SK-N-SH treated with all-trans-retinoic acid at 6 μM for 48 hours (cell line): ENCODE measurements around the gene EPHA8.

Experiments used
- ATAC-seq: fragments of 200-7000 bp; cut with Tn5 transposase; 3 replicates; pipeline ENCODE4 v1.9.1; 2020; ENCODE audit warnings: mild to moderate bottlenecking, moderate library complexity
- ARNTL ChIP-seq: fragments of 450-650 bp; formaldehyde crosslinking; IDR thresholded peaks from 2 replicates; pipeline ENCODE4 v1.5.0; 2020; ENCODE audit warnings: low read depth, mild to moderate bottlenecking, moderate library complexity, borderline replicate concordance
- BACH2 ChIP-seq: fragments of 250-450 bp; sonication (Bioruptor Pico); IDR thresholded peaks from 2 replicates; pipeline ENCODE4 v1.9.0; 2021; ENCODE audit warnings: mild to moderate bottlenecking, borderline replicate concordance
- CREB5 ChIP-seq: fragments of 250-450 bp; sonication (Bioruptor Pico); IDR thresholded peaks from 2 replicates; pipeline ENCODE4 v1.5.1; 2020; ENCODE audit warnings: low read depth, mild to moderate bottlenecking, moderate library complexity
- CSDC2 ChIP-seq: fragments of 250-450 bp; sonication (Bioruptor Pico); IDR thresholded peaks from 2 replicates; pipeline ENCODE4 v1.5.0; 2020; ENCODE audit warnings: mild to moderate bottlenecking, moderate library complexity
- CSRNP3 ChIP-seq: fragments of 250-450 bp; sonication (Bioruptor Pico); IDR thresholded peaks from 2 replicates; pipeline ENCODE4 v1.5.1; 2021; ENCODE audit warnings: mild to moderate bottlenecking, moderate library complexity
- ESRRG ChIP-seq: fragments of 250-450 bp; sonication (Bioruptor Pico); IDR thresholded peaks from 2 replicates; pipeline ENCODE4 v1.6.1; 2021; ENCODE audit warnings: mild to moderate bottlenecking
- GLIS3 ChIP-seq: fragments of 250-450 bp; sonication (Bioruptor Pico); IDR thresholded peaks from 2 replicates; pipeline ENCODE4 v1.5.0; 2020; ENCODE audit warnings: mild to moderate bottlenecking, moderate library complexity
- ISL1 ChIP-seq: fragments of 250-450 bp; sonication (Bioruptor Pico); IDR thresholded peaks from 2 replicates; pipeline ENCODE4 v2.1.2; 2022; ENCODE audit warnings: mild to moderate bottlenecking, moderate library complexity
- OSR1 ChIP-seq: fragments of 250-450 bp; sonication (Bioruptor Pico); IDR thresholded peaks from 2 replicates; pipeline ENCODE4 v1.8.0; 2022; ENCODE audit warnings: moderate library complexity, mild to moderate bottlenecking, inconsistent platforms
- PATZ1 ChIP-seq: fragments of 250-450 bp; sonication (Bioruptor Pico); IDR thresholded peaks from 2 replicates; pipeline ENCODE4 v1.8.0; 2020; ENCODE audit warnings: mild to moderate bottlenecking, moderate library complexity, borderline replicate concordance
- POU6F1 ChIP-seq: fragments of 250-450 bp; sonication (Bioruptor Pico); IDR thresholded peaks from 2 replicates; pipeline ENCODE4 v1.8.0; 2021; ENCODE audit warnings: low read depth, mild to moderate bottlenecking, moderate library complexity, borderline replicate concordance
- PPARA ChIP-seq: fragments of 250-450 bp; sonication (Bioruptor Pico); IDR thresholded peaks from 2 replicates; pipeline ENCODE4 v1.5.0; 2020; ENCODE audit warnings: mild to moderate bottlenecking, borderline replicate concordance
- RARB ChIP-seq: fragments of 250-450 bp; sonication (Bioruptor Pico); IDR thresholded peaks from 2 replicates; pipeline ENCODE4 v1.8.0; 2021; ENCODE audit warnings: mild to moderate bottlenecking, moderate library complexity
- SNAI2 ChIP-seq: fragments of 250-450 bp; sonication (Bioruptor Pico); IDR thresholded peaks from 2 replicates; pipeline ENCODE4 v1.5.0; 2020; ENCODE audit warnings: mild to moderate bottlenecking, moderate library complexity
- TCF4 ChIP-seq: fragments of 250-450 bp; sonication (Bioruptor Pico); IDR thresholded peaks from 2 replicates; pipeline ENCODE4 v1.8.0; 2021; ENCODE audit warnings: mild to moderate bottlenecking, moderate library complexity, borderline replicate concordance
- TOX ChIP-seq: fragments of 250-450 bp; sonication (Bioruptor Pico); IDR thresholded peaks from 2 replicates; pipeline ENCODE4 v1.8.0; 2021; ENCODE audit warnings: mild to moderate bottlenecking, moderate library complexity, borderline replicate concordance
- TSHZ2 ChIP-seq: fragments of 250-450 bp; sonication (Bioruptor Pico); IDR thresholded peaks from 2 replicates; pipeline ENCODE4 v1.5.0; 2020; ENCODE audit warnings: mild to moderate bottlenecking, moderate library complexity
- ZC3H10 ChIP-seq: fragments of 250-450 bp; sonication (Bioruptor Pico); IDR thresholded peaks from 2 replicates; pipeline ENCODE4 v1.5.1; 2021; ENCODE audit warnings: mild to moderate bottlenecking, moderate library complexity
- ZFP3 ChIP-seq: fragments of 250-450 bp; sonication (Bioruptor Pico); IDR thresholded peaks from 2 replicates; pipeline ENCODE4 v1.5.0; 2020; ENCODE audit warnings: mild to moderate bottlenecking, moderate library complexity
- ZFP30 ChIP-seq: fragments of 450-650 bp; formaldehyde crosslinking; IDR thresholded peaks from 2 replicates; pipeline ENCODE4 v1.5.0; 2022; ENCODE audit warnings: mild to moderate bottlenecking, moderate library complexity
- ZNF565 ChIP-seq: fragments of 450-650 bp; formaldehyde crosslinking; conservative IDR thresholded peaks from 2 replicates; pipeline ENCODE4 v1.5.0; 2020; ENCODE audit warnings: low read depth, mild to moderate bottlenecking, moderate library complexity
- ZNF70 ChIP-seq: fragments of 450-650 bp; formaldehyde crosslinking; IDR thresholded peaks from 2 replicates; pipeline ENCODE4 v1.5.0; 2020; ENCODE audit warnings: mild to moderate bottlenecking, moderate library complexity
- ZNF8 ChIP-seq: fragments of 450-650 bp; formaldehyde crosslinking; IDR thresholded peaks from 2 replicates; pipeline ENCODE4 v1.5.0; 2020; ENCODE audit warnings: mild to moderate bottlenecking, moderate library complexity

Gene EPHA8

GRCh38 chr1:22524481-22524880 is 38.8 kb upstream of the EPHA8 start (continued):
- TF ChIP-seq ZNF565 (CRISPR knock-in tag), result no peak
- no peak for TF ChIP-seq GLIS3 (CRISPR knock-in tag)
- no peak for TF ChIP-seq SNAI2
- no peak for TF ChIP-seq BACH2 (CRISPR knock-in tag)
- TF ChIP-seq ZNF8 (CRISPR knock-in tag), result no peak
- TF ChIP-seq PPARA (CRISPR knock-in tag), result no peak
- TF ChIP-seq ISL1, result no peak
- TF ChIP-seq TOX (CRISPR knock-in tag), result no peak
- TF ChIP-seq CSDC2 (CRISPR knock-in tag), result no peak
- no peak for TF ChIP-seq ZFP30 (CRISPR knock-in tag)
- TF ChIP-seq, all 23 proteins: peak for 0

GRCh38 chr1:22525211-22525610 is 38.1 kb upstream of the EPHA8 start:
- ATAC-seq, result no peak
- no peak for TF ChIP-seq GLIS3 (CRISPR knock-in tag)
- no peak for TF ChIP-seq ARNTL (CRISPR knock-in tag)
- no peak for TF ChIP-seq POU6F1 (CRISPR knock-in tag)
- TF ChIP-seq PPARA (CRISPR knock-in tag), result no peak
- TF ChIP-seq TCF4, result no peak
- TF ChIP-seq ZFP3, result no peak
- TF ChIP-seq CSRNP3 (CRISPR knock-in tag), result no peak
- TF ChIP-seq CSDC2 (CRISPR knock-in tag), result no peak
- TF ChIP-seq BACH2 (CRISPR knock-in tag), result no peak
- no peak for TF ChIP-seq ESRRG (CRISPR knock-in tag)
- TF ChIP-seq CREB5 (CRISPR knock-in tag), result no peak
- no peak for TF ChIP-seq ZC3H10 (CRISPR knock-in tag)
- no peak for TF ChIP-seq ZNF70
- TF ChIP-seq SNAI2, result no peak
- TF ChIP-seq PATZ1 (CRISPR knock-in tag), result no peak
- TF ChIP-seq TSHZ2 (CRISPR knock-in tag), result no peak
- no peak for TF ChIP-seq ISL1
- TF ChIP-seq ZNF8 (CRISPR knock-in tag), result no peak
- TF ChIP-seq ZNF565 (CRISPR knock-in tag), result no peak
- no peak for TF ChIP-seq TOX (CRISPR knock-in tag)
- TF ChIP-seq, all 23 proteins: peak for 0

- no peak for ATAC-seq
- TF ChIP-seq GLIS3 (CRISPR knock-in tag), result no peak
- TF ChIP-seq TSHZ2 (CRISPR knock-in tag), result no peak
- TF ChIP-seq OSR1 (CRISPR knock-in tag), result no peak
- TF ChIP-seq CREB5 (CRISPR knock-in tag), result no peak
- no peak for TF ChIP-seq CSRNP3 (CRISPR knock-in tag)
- TF ChIP-seq ZNF70, result no peak
- no peak for TF ChIP-seq BACH2 (CRISPR knock-in tag)
- TF ChIP-seq RARB (CRISPR knock-in tag), result no peak
These were observed 37.6 kb upstream of the EPHA8 start for GRCh38 chr1:22525646-22526045.
